Gastrocnemius medialis (tissue), 4 donors: ENCODE data around the gene C19orf73. TPM values are rescaled to one million over a fixed set of nuclear protein-coding genes. Genes with fewer than 3 reads are reported as not detected.

Experiments
- ATAC-seq, 2 donors: fragments of 150-250 bp; one replicate each; pipeline ENCODE4 v1.9.1; 2016
- DNase-seq, 2 donors: peaks; one replicate each; pipeline ENCODE4 v3.0.0-alpha.2; 2019
- H3K27ac ChIP-seq, 4 donors: fragments of 200-600 bp; sonication (generic); 1 replicate in 1 of 4; 2 replicates in 3 of 4; pipeline ENCODE4 v1.5.1; 2016 to 2018; ENCODE audit warnings: mild to moderate bottlenecking in 2 of 4, moderate library complexity in 1 of 4
- H3K27me3 ChIP-seq, 3 donors: fragments of 200-600 bp; sonication (generic) in 2 of 3; 1 replicate in 1 of 3; 2 replicates in 2 of 3; pipeline versions ENCODE4 v1.5.1 to v1.6.0; 2016 to 2019; ENCODE audit warnings: mild to moderate bottlenecking in 1 of 3, moderate library complexity in 1 of 3
- H3K36me3 ChIP-seq, 2 donors: fragments of 200-600 bp; sonication (generic) in 1 of 2; one replicate each; pipeline ENCODE4 v1.5.1; 2017 to 2018
- H3K4me1 ChIP-seq, 2 donors: fragments of 200-600 bp; sonication (generic) in 1 of 2; one replicate each; pipeline ENCODE4 v1.5.1; 2016 to 2017; ENCODE audit warnings: mild to moderate bottlenecking in 2 of 2
- H3K4me3 ChIP-seq, 4 donors: fragments of 200-600 bp; sonication (generic) in 3 of 4; 1 replicate in 1 of 4; 2 replicates in 3 of 4; pipeline ENCODE4 v1.5.1; 2016 to 2019; ENCODE audit warnings: mild to moderate bottlenecking in 2 of 4
- H3K9me3 ChIP-seq, 3 donors: fragments of 200-600 bp; sonication (generic) in 2 of 3; 1 replicate in 1 of 3; 2 replicates in 2 of 3; pipeline ENCODE4 v1.5.1; 2016 to 2019
- POLR2A ChIP-seq, 2 donors: fragments of 450-650 bp; IDR thresholded peaks; one replicate each; pipeline ENCODE4 v1.6.1; 2017; ENCODE audit warnings: antibody characterized with exemption in 2 of 2, mild to moderate bottlenecking in 2 of 2, moderate library complexity in 2 of 2
- in situ Hi-C, 4 donors: fragments of 200-750 bp; cut with MboI; loops; one replicate each; pipeline versions ENCODE4 v1.15.0 to v1.8.0; 2017; ENCODE audit warnings: low sequenced_read_pairs in 4 of 4
- intact Hi-C: fragments of 100-400 bp; cut with DNase I; formaldehyde crosslinking; loops from one replicate; pipeline ENCODE4 v1.15.1; 2023; ENCODE audit warnings: low total_unique reads
- total RNA-seq, 4 donors: library from RNA; depleted of rRNA; stranded (reverse); fragments of >200 nt; gene quantifications; one replicate each; pipeline versions ENCODE4 v1.1.0 to v1.2.3, GENCODE V29; 2016
- TF ChIP-seq, protein P1 (sequence below), 5 experiments: fragments of 450-650 bp in 3 of 5; fragments of 200-600 bp in 2 of 5; sonication (generic) in 2 of 5; IDR thresholded peaks in 4 of 5; conservative IDR thresholded peaks in 1 of 5; 1 replicate in 4 of 5; 2 replicates in 1 of 5; pipeline ENCODE4 v1.5.1; 2016 to 2019; ENCODE audit warnings: antibody characterized with exemption in 5 of 5, mild to moderate bottlenecking in 3 of 5, moderate library complexity in 3 of 5

Gene C19orf73
- total RNA-seq, 4 donors from 2014 or later = 1.3 to 11.7 (median 3.5) TPM

DNA sequence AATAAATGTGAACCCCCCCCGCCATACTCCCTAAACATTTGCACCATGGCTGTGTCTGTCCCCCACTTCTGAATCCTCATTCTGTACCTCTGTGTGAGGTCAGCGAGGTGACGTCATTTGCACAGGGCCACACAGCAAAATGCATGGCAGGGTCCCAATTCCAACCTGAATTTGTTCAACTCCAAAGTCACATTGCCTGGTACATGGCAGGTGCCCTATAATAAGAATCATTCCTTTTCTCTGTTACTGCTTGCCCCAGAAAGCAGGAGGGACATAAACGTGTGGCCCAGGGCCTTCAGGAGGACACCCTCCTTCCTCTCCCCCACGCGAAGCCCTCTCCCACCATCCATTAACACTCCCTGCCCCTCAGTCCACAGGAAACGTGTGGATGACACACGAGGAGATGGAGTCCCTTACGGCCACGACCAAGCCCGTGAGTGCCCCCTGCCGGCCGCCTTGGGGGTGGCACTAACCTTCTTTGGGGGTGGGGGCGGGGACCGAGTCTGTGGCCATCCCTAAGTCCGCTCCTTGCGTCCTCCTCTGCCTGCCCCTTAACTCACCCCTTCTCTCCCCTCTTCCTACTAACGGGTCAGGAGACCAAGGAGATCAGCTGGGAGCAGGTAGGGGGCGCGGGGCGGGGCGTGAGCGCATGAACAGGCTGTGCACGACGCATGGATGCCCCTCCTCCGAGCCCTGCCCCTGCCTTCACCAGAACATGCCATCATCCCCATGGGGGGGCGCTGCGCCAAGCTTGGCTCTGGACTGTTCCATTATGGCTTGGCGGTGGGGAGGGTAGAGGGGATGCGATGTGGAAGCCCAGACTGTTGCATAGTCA lies 26.8 kb upstream of the C19orf73 start:
- TF ChIP-seq POLR2A (IDR thresholded peaks at IDR 0.05) = no peak
- TF ChIP-seq, protein P1, sequence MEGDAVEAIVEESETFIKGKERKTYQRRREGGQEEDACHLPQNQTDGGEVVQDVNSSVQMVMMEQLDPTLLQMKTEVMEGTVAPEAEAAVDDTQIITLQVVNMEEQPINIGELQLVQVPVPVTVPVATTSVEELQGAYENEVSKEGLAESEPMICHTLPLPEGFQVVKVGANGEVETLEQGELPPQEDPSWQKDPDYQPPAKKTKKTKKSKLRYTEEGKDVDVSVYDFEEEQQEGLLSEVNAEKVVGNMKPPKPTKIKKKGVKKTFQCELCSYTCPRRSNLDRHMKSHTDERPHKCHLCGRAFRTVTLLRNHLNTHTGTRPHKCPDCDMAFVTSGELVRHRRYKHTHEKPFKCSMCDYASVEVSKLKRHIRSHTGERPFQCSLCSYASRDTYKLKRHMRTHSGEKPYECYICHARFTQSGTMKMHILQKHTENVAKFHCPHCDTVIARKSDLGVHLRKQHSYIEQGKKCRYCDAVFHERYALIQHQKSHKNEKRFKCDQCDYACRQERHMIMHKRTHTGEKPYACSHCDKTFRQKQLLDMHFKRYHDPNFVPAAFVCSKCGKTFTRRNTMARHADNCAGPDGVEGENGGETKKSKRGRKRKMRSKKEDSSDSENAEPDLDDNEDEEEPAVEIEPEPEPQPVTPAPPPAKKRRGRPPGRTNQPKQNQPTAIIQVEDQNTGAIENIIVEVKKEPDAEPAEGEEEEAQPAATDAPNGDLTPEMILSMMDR (IDR thresholded peaks at IDR 0.05 in 4 of 5, conservative IDR thresholded peaks at IDR 0.05 in 1 of 5) = peak in 4 of 5 experiments; percentile 87 to 95 (median 91)
- Histone ChIP-seq H3K4me3 (peak overlapping the region in 3 of 4 donors; percentile 25 to 45 (median 31)), H3K4me1 (peaks cover 19 to 44% of the 10 kb centered on the region in 2 donors), H3K27ac (peak overlapping the region in 1 of 4 donors; percentile 4), H3K36me3 (no peaks in the 10 kb centered on the region), H3K9me3 (no peaks in the 10 kb centered on the region), H3K27me3 (no peaks in the 10 kb centered on the region)
- peak; percentile 22 to 34 for ATAC-seq
- intact Hi-C loops = loop anchor here (1.0 kb wide), 1 partner anchor 47 kb away; no protein-coding TSS in a partner anchor
- in situ Hi-C loops = loop anchor here in 2 of 4 donors (5.0 kb wide), 1 partner anchor 48 kb away; no protein-coding TSS in a partner anchor
- DNase-seq = peak; percentile 45 to 76

DNA sequence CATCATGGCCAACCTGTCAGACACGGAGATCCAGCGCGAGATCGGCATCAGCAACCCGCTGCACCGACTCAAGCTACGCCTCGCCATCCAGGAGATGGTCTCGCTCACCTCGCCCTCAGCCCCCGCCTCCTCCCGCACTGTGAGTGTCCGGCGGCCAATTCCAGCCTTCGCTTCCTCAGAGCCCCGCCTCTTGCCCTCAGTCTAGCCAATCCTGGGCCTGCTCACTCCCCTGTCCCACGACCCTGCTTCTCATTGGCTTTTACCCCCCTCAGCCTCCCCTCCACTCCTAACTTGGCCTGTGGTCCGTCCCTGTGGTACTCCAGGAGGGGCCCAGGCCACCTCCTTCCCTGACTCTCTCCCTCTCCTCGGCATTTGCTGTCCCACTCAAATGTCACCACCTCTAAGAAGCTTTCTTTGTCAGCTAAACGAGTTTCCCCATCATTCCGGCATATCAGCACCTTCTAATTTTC lies 24.0 kb upstream of the C19orf73 start:
- ATAC-seq = peak; percentile 94 to 98

DNA sequence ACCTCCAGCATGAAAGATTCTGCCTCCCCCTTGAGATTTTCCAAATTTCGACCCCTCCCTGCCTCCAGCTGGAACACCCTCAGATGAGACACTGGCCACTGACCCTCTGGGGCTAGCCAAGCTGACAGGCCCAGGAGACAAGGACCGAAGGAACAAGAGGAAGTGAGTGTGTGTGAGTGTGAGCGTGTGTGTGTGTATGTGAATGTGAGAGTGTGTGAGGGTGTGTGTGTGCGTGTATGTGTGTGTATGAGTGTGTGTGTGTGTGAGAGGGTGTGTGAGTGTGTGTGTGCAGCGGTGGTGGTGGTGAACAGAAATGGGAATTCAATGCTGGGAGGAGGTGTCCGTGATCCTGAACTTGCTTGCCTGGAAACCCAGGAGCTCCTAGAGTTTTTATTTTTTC lies 22.4 kb upstream of the C19orf73 start:
- H3K4me1 ChIP-seq = peaks cover 15 to 37% of the 10 kb centered on the region in 2 donors
- intact Hi-C loops (no loop called here), in situ Hi-C loops (no loop called here)

More for the DNA sequence above, 24.0 kb upstream of the C19orf73 start:
- peak overlapping the region; percentile 58 to 67 (median 62) for H3K4me3 ChIP-seq
- peak; percentile 91 to 92 for DNase-seq
- intact Hi-C loops (loop anchor here (2.0 kb wide), 1 partner anchor 14 kb away; no protein-coding TSS in a partner anchor), in situ Hi-C loops (no loop called here)
- no peaks in the 10 kb centered on the region for H3K9me3 ChIP-seq
- TF ChIP-seq POLR2A (IDR thresholded peaks at IDR 0.05) = peak; percentile 35 to 57
- TF ChIP-seq, protein P1 (IDR thresholded peaks at IDR 0.05 in 4 of 5, conservative IDR thresholded peaks at IDR 0.05 in 1 of 5) = no peak
- no peaks in the 10 kb centered on the region for H3K27me3 ChIP-seq
- peaks cover 15 to 25% of the 10 kb centered on the region in 2 donors for H3K4me1 ChIP-seq
- peak overlapping the region; percentile 48 to 67 (median 56) for H3K27ac ChIP-seq
- no peaks in the 10 kb centered on the region for H3K36me3 ChIP-seq

DNA sequence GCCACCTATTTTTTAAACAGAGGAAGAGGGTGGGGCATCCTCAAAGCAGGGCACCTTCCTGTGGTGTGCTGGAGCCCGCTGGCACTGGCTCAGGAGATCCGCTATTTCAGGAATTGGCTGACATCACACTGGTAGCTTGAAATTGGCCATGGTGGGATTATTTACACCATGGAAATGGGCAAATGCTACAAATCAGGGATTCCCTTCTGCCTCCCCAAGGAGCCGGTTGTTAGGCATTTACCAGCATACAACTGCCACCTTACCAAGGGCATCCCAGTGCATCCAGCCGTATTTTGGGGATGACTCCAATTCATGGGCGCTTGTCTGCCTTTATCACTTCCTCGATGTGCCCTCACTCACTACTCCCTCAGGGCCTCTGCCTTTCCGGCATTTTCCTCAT lies 22.0 kb upstream of the C19orf73 start:
- no peak for TF ChIP-seq POLR2A (IDR thresholded peaks at IDR 0.05)
- TF ChIP-seq, protein P1 (IDR thresholded peaks at IDR 0.05 in 4 of 5, conservative IDR thresholded peaks at IDR 0.05 in 1 of 5) = no peak
- Histone ChIP-seq H3K4me3 (no peak overlapping the region), H3K27ac (no peak overlapping the region), H3K4me1 (peaks cover 11 to 34% of the 10 kb centered on the region in 2 donors), H3K27me3 (no peaks in the 10 kb centered on the region), H3K36me3 (no peaks in the 10 kb centered on the region), H3K9me3 (no peaks in the 10 kb centered on the region)
- in situ Hi-C loops (no loop called here), intact Hi-C loops (no loop called here)
- DNase-seq = no peak
- ATAC-seq = no peak

More for the DNA sequence above, 22.4 kb upstream of the C19orf73 start:
- no peaks in the 10 kb centered on the region for H3K9me3 ChIP-seq
- no peaks in the 10 kb centered on the region for H3K36me3 ChIP-seq
- TF ChIP-seq, protein P1 (IDR thresholded peaks at IDR 0.05 in 4 of 5, conservative IDR thresholded peaks at IDR 0.05 in 1 of 5) = no peak
- ATAC-seq (no peak), DNase-seq (no peak)
- no peaks in the 10 kb centered on the region for H3K27me3 ChIP-seq
- H3K4me3 ChIP-seq = no peak overlapping the region
- H3K27ac ChIP-seq = no peak overlapping the region
